ENCODE measurements around the gene SPN.
"Not testable (repeated sequence)": the region's sequence is repeated elsewhere in the genome, so short reads cannot be mapped to it uniquely, and the experiment has no call there.

Gene SPN

DNA sequence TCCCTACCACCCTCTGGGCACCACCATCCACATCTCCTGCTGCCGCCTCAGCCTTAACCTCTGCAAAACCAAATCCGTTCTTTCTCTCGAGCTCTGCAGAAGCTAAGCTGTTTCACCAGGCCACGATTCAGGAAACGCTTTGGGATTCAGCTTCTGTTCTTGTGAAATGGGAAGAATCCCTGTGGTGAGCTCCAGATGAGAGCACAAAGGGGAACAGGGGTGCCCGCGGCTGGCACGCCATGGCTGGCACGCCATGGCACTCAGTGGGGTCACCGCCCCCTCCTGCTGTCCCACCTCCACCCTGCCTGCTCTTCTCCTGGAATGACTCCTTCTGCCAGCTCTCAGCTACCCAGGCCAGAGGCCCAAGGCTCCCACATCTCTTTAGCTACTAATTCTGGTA is 21.6 kb downstream of the SPN start:
- DNase-seq (ENCODE audit: extremely low read depth, low read depth), result no peak
- no peak for TF ChIP-seq CTCF (IDR thresholded peaks at IDR 0.05; ENCODE audit: low read depth, low read length)

DNA sequence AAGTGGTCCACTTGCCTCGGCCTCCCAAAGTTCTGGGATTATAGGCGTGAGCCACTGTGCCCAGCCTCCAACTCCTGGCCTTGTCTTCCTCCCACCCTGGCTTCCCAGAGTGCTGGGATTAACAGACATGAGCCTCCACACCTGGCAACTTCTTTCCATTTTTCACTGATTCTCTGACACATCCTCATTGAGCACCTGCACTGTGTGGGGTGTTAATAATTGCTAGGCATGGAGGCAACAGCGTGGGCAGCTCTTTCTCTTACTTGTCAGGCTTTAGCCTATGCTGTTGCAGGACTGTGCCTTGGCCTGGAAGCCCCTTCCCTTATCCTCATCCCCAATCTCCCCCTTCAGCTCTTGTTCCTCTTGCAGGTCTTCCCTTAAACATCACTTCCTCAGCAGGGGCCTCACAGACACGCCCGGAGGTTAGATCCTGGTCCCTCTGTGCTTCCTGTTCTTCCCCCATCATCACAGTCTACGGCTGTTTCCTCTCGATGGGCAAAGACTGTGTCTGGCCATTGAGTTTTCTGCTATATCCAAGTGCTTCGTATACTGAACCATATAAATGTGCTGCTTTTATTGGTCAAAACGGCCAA is 23.8 kb downstream of the SPN start:
- DNase-seq (ENCODE audit: extremely low read depth, low read depth), result no peak
- no peak for TF ChIP-seq CTCF (IDR thresholded peaks at IDR 0.05; ENCODE audit: low read depth, low read length)

DNA sequence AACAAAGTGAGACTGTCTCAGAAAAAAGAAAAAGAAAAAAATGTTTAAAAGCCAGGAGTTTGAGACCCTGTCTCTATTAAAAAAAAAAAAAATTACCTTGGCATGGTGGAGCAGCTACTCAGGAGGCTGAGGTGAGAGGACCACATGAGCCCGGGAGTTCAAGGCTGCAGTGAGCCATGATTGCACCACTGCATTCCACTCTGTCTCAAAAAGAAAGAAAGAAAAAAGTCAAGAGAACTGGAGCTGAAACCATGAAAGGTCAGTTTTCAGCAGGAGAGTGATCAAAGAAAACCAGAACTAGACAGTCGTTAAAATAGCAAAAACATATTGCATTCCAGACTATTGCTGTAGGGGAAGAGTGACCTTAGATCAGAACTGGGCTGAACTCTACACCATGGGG is 24.7 kb downstream of the SPN start:
- DNase-seq (ENCODE audit: extremely low read depth, low read depth), result no peak
- TF ChIP-seq CTCF (IDR thresholded peaks at IDR 0.05; ENCODE audit: low read depth, low read length), result no peak

DNA sequence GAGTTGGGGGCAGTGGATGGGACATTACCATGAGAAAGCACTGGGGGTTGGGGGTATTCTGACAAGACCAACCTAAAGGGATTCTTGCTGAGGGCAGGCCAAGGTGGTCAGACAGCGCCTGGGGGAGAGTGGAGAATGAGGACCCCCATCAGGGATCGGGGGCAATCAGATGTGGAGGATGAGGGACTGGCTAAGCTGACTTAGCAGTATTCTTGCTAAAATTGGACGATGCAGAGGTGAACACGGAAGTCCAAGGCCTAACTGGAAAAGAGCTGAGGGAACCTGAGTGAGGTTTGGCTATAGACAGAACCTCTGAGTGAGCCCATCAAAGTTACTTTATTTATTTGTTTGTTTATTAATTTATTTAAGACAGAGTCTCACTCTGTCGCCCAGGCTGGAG is 25.1 kb downstream of the SPN start:
- no peak for TF ChIP-seq CTCF (IDR thresholded peaks at IDR 0.05; ENCODE audit: low read depth, low read length)
- DNase-seq (ENCODE audit: extremely low read depth, low read depth), result no peak

GRCh38 chr16:29689490-29690351 is 26.7 kb downstream of the SPN start:
- not testable (repeated sequence) for DNase-seq (ENCODE audit: extremely low read depth, low read depth)

GRCh38 chr16:29692606-29693005 is 29.6 kb downstream of the SPN start:
- not testable (repeated sequence) for DNase-seq (ENCODE audit: extremely low read depth, low read depth)

- no peak for DNase-seq (ENCODE audit: extremely low read depth, low read depth)
- no peak for TF ChIP-seq CTCF (IDR thresholded peaks at IDR 0.05; ENCODE audit: low read depth, low read length)
These were observed 31.5 kb downstream of the SPN start for GRCh38 chr16:29694384-29695195.

DNA sequence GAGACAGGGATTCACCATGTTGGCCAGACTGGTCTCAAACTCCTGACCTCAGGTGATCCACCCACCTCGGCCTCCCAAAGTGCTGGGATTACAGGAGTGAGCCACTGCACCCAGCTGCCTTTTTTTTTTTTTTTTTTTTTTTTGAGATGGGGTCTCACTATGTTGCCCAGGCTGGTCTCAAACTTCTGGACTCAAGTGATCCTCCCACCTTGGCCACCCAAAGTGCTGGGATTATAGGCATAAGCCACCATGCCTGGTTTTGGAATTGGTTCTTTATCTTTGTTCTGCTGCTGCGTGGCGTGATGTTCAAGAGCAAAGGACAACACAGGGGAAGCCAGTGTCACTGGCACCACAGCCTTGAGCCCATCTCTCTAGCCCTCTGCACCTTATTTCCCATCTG is 32.6 kb downstream of the SPN start:
- not testable (repeated sequence) for DNase-seq (ENCODE audit: extremely low read depth, low read depth)

All from AG09319 (cell line).